HL-60 (cell line): ENCODE data around the gene NCEH1.

Experiments used
- DNase-seq, 2 experiments: peaks; one replicate each; pipeline ENCODE4 v3.0.0-alpha.2; 2010 to 2020; ENCODE audit warnings: low read depth in 1 of 2, low spot score in 1 of 2
- H3K27ac ChIP-seq: fragments of 250-450 bp; sonication (Bioruptor Pico); replicated peaks from 2 replicates; pipeline ENCODE4 v1.5.1; 2020; ENCODE audit warnings: mild to moderate bottlenecking, moderate library complexity
- H3K27me3 ChIP-seq: fragments of 250-450 bp; sonication (Bioruptor Pico); 2 replicates; pipeline ENCODE4 v1.5.1; 2021; ENCODE audit warnings: mild to moderate bottlenecking, moderate library complexity; ENCODE audit not compliant: insufficient read depth, poor library complexity, severe bottlenecking
- H3K4me3 ChIP-seq: replicated peaks from 2 replicates; pipeline ENCODE4 v1.5.1; 2011; ENCODE audit warnings: mild to moderate bottlenecking, control low read depth, low read length; ENCODE audit not compliant: insufficient read depth
- GABPA ChIP-seq: IDR thresholded peaks from 2 replicates; pipeline ENCODE4 v1.6.1; 2012; ENCODE audit warnings: low read depth
- POLR2AphosphoS5 ChIP-seq: IDR thresholded peaks from 2 replicates; pipeline ENCODE4 v1.6.1; 2012; ENCODE audit warnings: low read depth
- SPI1 ChIP-seq: IDR thresholded peaks from 2 replicates; pipeline ENCODE4 v1.6.1; 2012; ENCODE audit warnings: low read depth, mild to moderate bottlenecking, borderline replicate concordance
- TF ChIP-seq, protein P1 (sequence below): IDR thresholded peaks from one replicate; pipeline ENCODE4 v1.5.1; 2011; ENCODE audit warnings: low read length, control low read depth, inconsistent platforms; ENCODE audit not compliant: insufficient read depth
- TF ChIP-seq, protein P2 (sequence below): IDR thresholded peaks from 2 replicates; pipeline ENCODE4 v1.6.1; 2012; ENCODE audit warnings: low read depth; ENCODE audit not compliant: insufficient replicate concordance

The NCEH1 gene

DNA sequence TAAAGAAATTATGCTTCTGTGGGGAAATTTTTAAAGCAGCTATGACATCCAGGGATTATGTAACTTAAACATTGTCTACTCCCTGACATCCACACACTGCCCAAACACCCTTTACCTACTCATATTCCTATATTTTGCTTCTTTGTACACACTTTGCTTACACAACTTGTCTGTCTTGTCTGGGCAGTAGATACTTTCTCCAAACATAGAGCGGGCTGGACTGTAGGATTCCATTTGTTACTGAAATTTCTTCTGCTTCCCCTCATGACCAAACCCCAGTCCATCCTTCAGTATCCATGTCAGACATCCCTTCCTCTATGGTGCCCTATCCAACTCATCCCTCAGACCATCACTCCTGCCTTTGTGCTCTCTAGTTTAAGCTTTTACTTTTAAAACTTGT lies 19.9 kb downstream of the NCEH1 start:
- H3K27ac ChIP-seq = no peak overlapping the region

GRCh38 chr3:172688588-172688987 lies 22.3 kb downstream of the NCEH1 start:
- no peak for DNase-seq
- Histone ChIP-seq H3K27me3 (no peaks in the 10 kb centered on the region), H3K4me3 (no peak overlapping the region), H3K27ac (no peak overlapping the region)
- TF ChIP-seq, protein P1, sequence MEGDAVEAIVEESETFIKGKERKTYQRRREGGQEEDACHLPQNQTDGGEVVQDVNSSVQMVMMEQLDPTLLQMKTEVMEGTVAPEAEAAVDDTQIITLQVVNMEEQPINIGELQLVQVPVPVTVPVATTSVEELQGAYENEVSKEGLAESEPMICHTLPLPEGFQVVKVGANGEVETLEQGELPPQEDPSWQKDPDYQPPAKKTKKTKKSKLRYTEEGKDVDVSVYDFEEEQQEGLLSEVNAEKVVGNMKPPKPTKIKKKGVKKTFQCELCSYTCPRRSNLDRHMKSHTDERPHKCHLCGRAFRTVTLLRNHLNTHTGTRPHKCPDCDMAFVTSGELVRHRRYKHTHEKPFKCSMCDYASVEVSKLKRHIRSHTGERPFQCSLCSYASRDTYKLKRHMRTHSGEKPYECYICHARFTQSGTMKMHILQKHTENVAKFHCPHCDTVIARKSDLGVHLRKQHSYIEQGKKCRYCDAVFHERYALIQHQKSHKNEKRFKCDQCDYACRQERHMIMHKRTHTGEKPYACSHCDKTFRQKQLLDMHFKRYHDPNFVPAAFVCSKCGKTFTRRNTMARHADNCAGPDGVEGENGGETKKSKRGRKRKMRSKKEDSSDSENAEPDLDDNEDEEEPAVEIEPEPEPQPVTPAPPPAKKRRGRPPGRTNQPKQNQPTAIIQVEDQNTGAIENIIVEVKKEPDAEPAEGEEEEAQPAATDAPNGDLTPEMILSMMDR = no peak
- no peak for TF ChIP-seq SPI1
- TF ChIP-seq, protein P2, sequence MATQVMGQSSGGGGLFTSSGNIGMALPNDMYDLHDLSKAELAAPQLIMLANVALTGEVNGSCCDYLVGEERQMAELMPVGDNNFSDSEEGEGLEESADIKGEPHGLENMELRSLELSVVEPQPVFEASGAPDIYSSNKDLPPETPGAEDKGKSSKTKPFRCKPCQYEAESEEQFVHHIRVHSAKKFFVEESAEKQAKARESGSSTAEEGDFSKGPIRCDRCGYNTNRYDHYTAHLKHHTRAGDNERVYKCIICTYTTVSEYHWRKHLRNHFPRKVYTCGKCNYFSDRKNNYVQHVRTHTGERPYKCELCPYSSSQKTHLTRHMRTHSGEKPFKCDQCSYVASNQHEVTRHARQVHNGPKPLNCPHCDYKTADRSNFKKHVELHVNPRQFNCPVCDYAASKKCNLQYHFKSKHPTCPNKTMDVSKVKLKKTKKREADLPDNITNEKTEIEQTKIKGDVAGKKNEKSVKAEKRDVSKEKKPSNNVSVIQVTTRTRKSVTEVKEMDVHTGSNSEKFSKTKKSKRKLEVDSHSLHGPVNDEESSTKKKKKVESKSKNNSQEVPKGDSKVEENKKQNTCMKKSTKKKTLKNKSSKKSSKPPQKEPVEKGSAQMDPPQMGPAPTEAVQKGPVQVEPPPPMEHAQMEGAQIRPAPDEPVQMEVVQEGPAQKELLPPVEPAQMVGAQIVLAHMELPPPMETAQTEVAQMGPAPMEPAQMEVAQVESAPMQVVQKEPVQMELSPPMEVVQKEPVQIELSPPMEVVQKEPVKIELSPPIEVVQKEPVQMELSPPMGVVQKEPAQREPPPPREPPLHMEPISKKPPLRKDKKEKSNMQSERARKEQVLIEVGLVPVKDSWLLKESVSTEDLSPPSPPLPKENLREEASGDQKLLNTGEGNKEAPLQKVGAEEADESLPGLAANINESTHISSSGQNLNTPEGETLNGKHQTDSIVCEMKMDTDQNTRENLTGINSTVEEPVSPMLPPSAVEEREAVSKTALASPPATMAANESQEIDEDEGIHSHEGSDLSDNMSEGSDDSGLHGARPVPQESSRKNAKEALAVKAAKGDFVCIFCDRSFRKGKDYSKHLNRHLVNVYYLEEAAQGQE = no peak
- no peak for TF ChIP-seq POLR2AphosphoS5
- no peak for TF ChIP-seq GABPA

More for the DNA sequence above, 19.9 kb downstream of the NCEH1 start:
- DNase-seq = no peak
- H3K4me3 ChIP-seq = no peak overlapping the region
- TF ChIP-seq GABPA (no peak), SPI1 (no peak), POLR2AphosphoS5 (no peak)
- TF ChIP-seq, protein P2 = no peak
- TF ChIP-seq, protein P1 = no peak
- H3K27me3 ChIP-seq = no peaks in the 10 kb centered on the region

GRCh38 chr3:172687501-172687900 lies 23.4 kb downstream of the NCEH1 start:
- H3K27ac ChIP-seq = no peak overlapping the region
- no peak overlapping the region for H3K4me3 ChIP-seq
- DNase-seq = no peak
- no peaks in the 10 kb centered on the region for H3K27me3 ChIP-seq
- TF ChIP-seq SPI1 = no peak
- TF ChIP-seq, protein P1 = no peak
- no peak for TF ChIP-seq POLR2AphosphoS5
- TF ChIP-seq GABPA = no peak
- TF ChIP-seq, protein P2 = no peak
